Measurements from ENCODE around the gene TAT. TPM values are rescaled to one million over a fixed set of nuclear protein-coding genes. Genes with fewer than 3 reads are reported as not detected.

Gene TAT
- total and polyA plus RNA-seq, 9 donors = 0.02 to 1.3 (median 0.34) TPM; not detected in 4

- no peaks in the 10 kb centered on the region for H3K27me3 ChIP-seq
- TF ChIP-seq CTCF (IDR thresholded peaks at IDR 0.05) (no peak), EP300 (IDR thresholded peaks at IDR 0.05) (no peak), POLR2A (IDR thresholded peaks at IDR 0.05) (no peak)
- no peak overlapping the region for H3K27ac ChIP-seq
- intact Hi-C loops (cut with DNase I) = no loop called here
- DNase-seq = no peak
- no peak overlapping the region for H3K4me3 ChIP-seq
- H3K9me3 ChIP-seq = no peaks in the 10 kb centered on the region
- H3K4me1 ChIP-seq (ENCODE audit: insufficient read depth) = no peaks in the 10 kb centered on the region
- H3K36me3 ChIP-seq = no peaks in the 10 kb centered on the region
Observed at GRCh38 chr16:71559855-71560254, 17.0 kb downstream of the TAT start.

GRCh38 chr16:71557954-71558582 is 18.8 kb downstream of the TAT start:
- Histone ChIP-seq H3K4me3 (no peak overlapping the region), H3K36me3 (no peaks in the 10 kb centered on the region), H3K27ac (no peak overlapping the region), H3K27me3 (no peaks in the 10 kb centered on the region), H3K4me1 (ENCODE audit: insufficient read depth) (no peaks in the 10 kb centered on the region), H3K9me3 (no peaks in the 10 kb centered on the region)
- intact Hi-C loops (cut with DNase I) = no loop called here
- WGBS, 3 donors = 48 to 56% (median 52%) methylated on average over 3 of the region's 3 CpGs
- DNase-seq = no peak
- no peak for TF ChIP-seq EP300 (IDR thresholded peaks at IDR 0.05)
- TF ChIP-seq CTCF (IDR thresholded peaks at IDR 0.05) = no peak
- TF ChIP-seq POLR2A (IDR thresholded peaks at IDR 0.05) = no peak

GRCh38 chr16:71557299-71557698 is 19.6 kb downstream of the TAT start:
- WGBS, 3 donors = 67 to 76% (median 71%) methylated on average over 3 of the region's 3 CpGs
- no peaks in the 10 kb centered on the region for H3K9me3 ChIP-seq
- no peak overlapping the region for H3K27ac ChIP-seq
- DNase-seq = no peak
- H3K4me1 ChIP-seq (ENCODE audit: insufficient read depth) = no peaks in the 10 kb centered on the region
- no peak for TF ChIP-seq POLR2A (IDR thresholded peaks at IDR 0.05)
- TF ChIP-seq CTCF (IDR thresholded peaks at IDR 0.05) = no peak
- TF ChIP-seq EP300 (IDR thresholded peaks at IDR 0.05) = no peak
- H3K4me3 ChIP-seq = no peak overlapping the region
- intact Hi-C loops (cut with DNase I) = no loop called here
- H3K36me3 ChIP-seq = no peaks in the 10 kb centered on the region
- H3K27me3 ChIP-seq = no peaks in the 10 kb centered on the region

GRCh38 chr16:71555230-71555891 is 21.5 kb downstream of the TAT start:
- Histone ChIP-seq H3K27me3 (no peaks in the 10 kb centered on the region), H3K27ac (no peak overlapping the region), H3K4me1 (ENCODE audit: insufficient read depth) (no peaks in the 10 kb centered on the region), H3K4me3 (no peak overlapping the region), H3K36me3 (no peaks in the 10 kb centered on the region), H3K9me3 (no peaks in the 10 kb centered on the region)
- WGBS, 3 donors = 73 to 90% (median 81%) methylated on average over 1 of the region's 1 CpG
- no peak for DNase-seq
- TF ChIP-seq EP300 (IDR thresholded peaks at IDR 0.05) (no peak), POLR2A (IDR thresholded peaks at IDR 0.05) (no peak)
- intact Hi-C loops (cut with DNase I) = no loop called here
